PC-9 (cell line): Measurements from ENCODE around the gene RUNX1. TPM values are rescaled to one million over a fixed set of nuclear protein-coding genes. Genes with fewer than 3 reads are reported as not detected.

Experiments used
- BruUV-seq: library from RNA; stranded (reverse); fragments of 400-500 nt; replicated peaks from 2 replicates; lab custom pipeline; 2021; lab: Mats Ljungman, UMichigan
- CTCF ChIA-PET: fragments of 300-600 bp; sonication (Branson Sonifier 250); formaldehyde crosslinking; loops from one replicate; lab custom pipeline; 2022; ENCODE audit warnings: antibody characterized with exemption; lab: Charles Lee
- POLR2A ChIA-PET: fragments of 300-600 bp; sonication (Branson Sonifier 250); formaldehyde crosslinking; loops from one replicate; lab custom pipeline; 2022; ENCODE audit warnings: antibody characterized with exemption; ENCODE audit not compliant: unreplicated experiment; lab: Charles Lee
- DNase-seq, 2 experiments: peaks; one replicate each; pipeline versions ENCODE4 v3.0.0 to v3.0.0-alpha.2; 2015 to 2022; ENCODE audit warnings: mixed read lengths in 1 of 2
- H2AFZ ChIP-seq: fragments of 200-600 bp; sonication (generic); 2 replicates; pipeline ENCODE4 v1.8.1; 2017; ENCODE audit warnings: antibody characterized with exemption
- H3F3A ChIP-seq: fragments of 200-600 bp; sonication (generic); 2 replicates; pipeline ENCODE4 v1.8.1; 2017; ENCODE audit warnings: antibody characterized with exemption, mild to moderate bottlenecking, low read depth; ENCODE audit not compliant: insufficient read depth
- H3K27ac ChIP-seq: fragments of 200-600 bp; sonication (generic); 2 replicates; pipeline ENCODE4 v1.6.1; 2016; ENCODE audit warnings: mixed run types
- H3K27me3 ChIP-seq: fragments of 200-600 bp; sonication (generic); 2 replicates; pipeline ENCODE4 v1.6.1; 2016; ENCODE audit warnings: low read depth, mixed run types; ENCODE audit not compliant: insufficient read depth
- H3K36me3 ChIP-seq: fragments of 200-600 bp; sonication (generic); 2 replicates; pipeline ENCODE4 v1.6.1; 2016; ENCODE audit warnings: low read depth, mixed run types
- H3K4me1 ChIP-seq: fragments of 200-600 bp; sonication (generic); replicated peaks from 2 replicates; pipeline ENCODE4 v1.6.1; 2016; ENCODE audit warnings: mixed run types; ENCODE audit not compliant: insufficient read depth
- H3K4me2 ChIP-seq: fragments of 200-600 bp; sonication (generic); 2 replicates; pipeline ENCODE4 v1.6.1; 2017; ENCODE audit warnings: mixed run types
- H3K4me3 ChIP-seq: fragments of 200-600 bp; sonication (generic); 2 replicates; pipeline ENCODE4 v1.6.1; 2016; ENCODE audit warnings: mixed run types
- H3K79me2 ChIP-seq: fragments of 200-600 bp; sonication (generic); 2 replicates; pipeline ENCODE4 v1.6.1; 2017; ENCODE audit warnings: low read depth, mixed run types
- H3K9me2 ChIP-seq: fragments of 200-600 bp; sonication (generic); 2 replicates; pipeline ENCODE4 v1.8.1; 2017; ENCODE audit warnings: mild to moderate bottlenecking; ENCODE audit not compliant: insufficient read depth
- H3K9me3 ChIP-seq: fragments of 200-600 bp; sonication (generic); 2 replicates; pipeline ENCODE4 v1.8.1; 2016; ENCODE audit warnings: low read depth; ENCODE audit not compliant: insufficient read depth
- H4K20me1 ChIP-seq: fragments of 200-600 bp; sonication (generic); 2 replicates; pipeline ENCODE4 v1.8.1; 2017; ENCODE audit not compliant: insufficient read depth
- CTCF ChIP-seq: fragments of 200-600 bp; sonication (generic); conservative IDR thresholded peaks from 2 replicates; pipeline ENCODE4 v1.6.1; 2017; ENCODE audit warnings: mixed run types, antibody characterized with exemption, mild to moderate bottlenecking, moderate library complexity
- EZH2 ChIP-seq: fragments of 200-600 bp; sonication (generic); IDR thresholded peaks from 2 replicates; pipeline ENCODE4 v1.8.0; 2017; ENCODE audit warnings: antibody characterized with exemption, low read depth
- intact Hi-C: fragments of 100-400 bp; cut with micrococcal nuclease; formaldehyde crosslinking; loops from one replicate; pipeline ENCODE4 v1.10.0; 2022; ENCODE audit not compliant: unreplicated experiment
- total RNA-seq: library from RNA; stranded (reverse); gene quantifications from 2 replicates; pipeline ENCODE4 v1.2.3, GENCODE V29; 2021

The RUNX1 gene
- total RNA-seq, 1 experiment from 2014 or later, result 58.5 TPM

DNA sequence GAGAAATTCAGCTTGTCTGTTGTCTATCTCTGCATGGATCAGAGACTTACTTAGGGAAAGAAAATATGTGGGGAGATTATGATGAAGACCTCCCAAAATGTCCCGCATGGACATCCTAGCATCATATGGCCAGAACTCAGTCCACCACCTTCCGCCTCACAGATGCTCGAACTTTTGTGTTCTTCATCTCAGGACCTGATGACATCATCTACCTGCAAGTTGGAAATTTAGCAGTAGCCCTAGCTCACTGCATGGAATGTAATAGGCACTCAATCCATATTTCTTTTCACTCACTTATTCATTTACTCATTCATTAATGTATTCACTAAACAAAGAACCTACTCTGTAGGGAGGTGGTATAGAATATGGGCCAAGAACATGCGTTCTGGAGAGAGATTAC is 283.5 kb downstream of the RUNX1 start:
- H3K79me2 ChIP-seq, result no peaks in the 10 kb centered on the region
- no peak overlapping the region for H3K4me2 ChIP-seq
- H2AFZ ChIP-seq, result no peak overlapping the region
- no peaks in the 10 kb centered on the region for H4K20me1 ChIP-seq
- BruUV-seq, result no TSS peak
- ChIA-PET POLR2A (no interaction called here), CTCF (interaction anchor here (0.6 kb wide), 1 partner anchor 22 kb away, joined by 3 read pairs; no protein-coding TSS in a partner anchor)
- no peak overlapping the region for H3K27ac ChIP-seq
- H3K9me2 ChIP-seq, result no peaks in the 10 kb centered on the region
- no peaks in the 10 kb centered on the region for H3F3A ChIP-seq
- no peak for TF ChIP-seq CTCF
- no peak for TF ChIP-seq EZH2
- H3K36me3 ChIP-seq, result no peaks in the 10 kb centered on the region
- no peak for DNase-seq
- peaks cover 2% of the 10 kb centered on the region for H3K4me1 ChIP-seq
- intact Hi-C loops, result no loop called here
- no peaks in the 10 kb centered on the region for H3K9me3 ChIP-seq
- H3K4me3 ChIP-seq, result no peak overlapping the region
- H3K27me3 ChIP-seq, result no peaks in the 10 kb centered on the region

GRCh38 chr21:34764715-34765284 is 284.3 kb downstream of the RUNX1 start:
- H3K79me2 ChIP-seq, result no peaks in the 10 kb centered on the region

GRCh38 chr21:34762786-34763185 is 286.3 kb downstream of the RUNX1 start:
- no peaks in the 10 kb centered on the region for H3K9me3 ChIP-seq
- no peaks in the 10 kb centered on the region for H3K36me3 ChIP-seq
- H3K27ac ChIP-seq, result no peak overlapping the region
- no peaks in the 10 kb centered on the region for H3K27me3 ChIP-seq
- H2AFZ ChIP-seq, result no peak overlapping the region
- DNase-seq, result no peak
- BruUV-seq, result no TSS peak
- no peaks in the 10 kb centered on the region for H3K4me1 ChIP-seq
- TF ChIP-seq EZH2 (no peak), CTCF (no peak)
- H4K20me1 ChIP-seq, result no peaks in the 10 kb centered on the region
- H3K4me2 ChIP-seq, result no peak overlapping the region
- no peaks in the 10 kb centered on the region for H3F3A ChIP-seq
- H3K4me3 ChIP-seq, result no peak overlapping the region
- ChIA-PET CTCF (no interaction called here), POLR2A (no interaction called here)
- no peaks in the 10 kb centered on the region for H3K9me2 ChIP-seq
- H3K79me2 ChIP-seq, result no peaks in the 10 kb centered on the region
- intact Hi-C loops, result no loop called here

More at GRCh38 chr21:34764715-34765284, 284.3 kb downstream of the RUNX1 start:
- Histone ChIP-seq H3F3A (no peaks in the 10 kb centered on the region), H3K4me1 (no peaks in the 10 kb centered on the region), H2AFZ (no peak overlapping the region), H3K27ac (no peak overlapping the region), H3K4me2 (no peak overlapping the region), H4K20me1 (no peaks in the 10 kb centered on the region), H3K4me3 (no peak overlapping the region), H3K9me3 (no peaks in the 10 kb centered on the region), H3K9me2 (no peaks in the 10 kb centered on the region), H3K36me3 (no peaks in the 10 kb centered on the region), H3K27me3 (no peaks in the 10 kb centered on the region)
- intact Hi-C loops, result no loop called here
- no TSS peak for BruUV-seq
- TF ChIP-seq EZH2, result no peak
- no peak for TF ChIP-seq CTCF
- no peak for DNase-seq
- ChIA-PET POLR2A (no interaction called here), CTCF (no interaction called here)
